HG02981 (cell line): ENCODE measurements around the gene NAA10.

Experiments
- ATAC-seq: cut with Tn5 transposase; IDR thresholded peaks from one replicate; pipeline ENCODE4 v1.9.1; 2021; ENCODE audit warnings: mild to moderate bottlenecking, moderate library complexity; ENCODE audit not compliant: unreplicated experiment

NAA10 gene

DNA sequence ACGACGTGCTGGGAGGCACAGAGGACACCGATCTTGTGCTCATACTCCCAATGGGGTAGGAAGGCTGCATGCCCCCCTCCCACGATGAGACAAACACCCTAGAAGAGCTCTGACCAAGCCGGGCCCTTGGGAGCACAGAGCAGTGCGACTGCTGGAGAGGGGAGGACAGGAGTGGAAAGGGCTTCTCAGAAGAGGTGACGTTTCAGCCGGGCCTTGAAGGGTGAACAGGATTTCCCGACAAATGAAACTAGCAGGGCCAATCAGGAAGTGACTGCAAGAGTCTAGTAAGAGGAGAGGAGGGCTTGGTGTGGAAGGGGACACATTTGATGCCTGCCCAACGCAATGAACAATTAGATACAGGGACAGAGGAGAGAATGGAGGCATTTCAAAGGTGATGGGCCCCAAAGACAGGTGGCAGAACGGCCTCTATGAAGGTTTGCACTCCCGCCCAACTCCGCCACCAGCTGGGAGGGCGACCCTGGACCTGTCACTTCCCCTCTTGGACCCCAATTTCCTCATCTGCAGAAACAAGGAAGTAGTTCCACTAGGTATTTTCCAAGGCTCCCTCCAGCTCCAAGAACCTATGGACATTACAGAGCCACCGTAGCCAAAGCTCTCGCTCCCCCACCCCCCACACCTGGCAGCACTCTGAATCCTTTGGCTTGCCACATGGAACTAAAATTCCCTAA lies 32.8 kb upstream of the NAA10 start:
- ATAC-seq: no peak

DNA sequence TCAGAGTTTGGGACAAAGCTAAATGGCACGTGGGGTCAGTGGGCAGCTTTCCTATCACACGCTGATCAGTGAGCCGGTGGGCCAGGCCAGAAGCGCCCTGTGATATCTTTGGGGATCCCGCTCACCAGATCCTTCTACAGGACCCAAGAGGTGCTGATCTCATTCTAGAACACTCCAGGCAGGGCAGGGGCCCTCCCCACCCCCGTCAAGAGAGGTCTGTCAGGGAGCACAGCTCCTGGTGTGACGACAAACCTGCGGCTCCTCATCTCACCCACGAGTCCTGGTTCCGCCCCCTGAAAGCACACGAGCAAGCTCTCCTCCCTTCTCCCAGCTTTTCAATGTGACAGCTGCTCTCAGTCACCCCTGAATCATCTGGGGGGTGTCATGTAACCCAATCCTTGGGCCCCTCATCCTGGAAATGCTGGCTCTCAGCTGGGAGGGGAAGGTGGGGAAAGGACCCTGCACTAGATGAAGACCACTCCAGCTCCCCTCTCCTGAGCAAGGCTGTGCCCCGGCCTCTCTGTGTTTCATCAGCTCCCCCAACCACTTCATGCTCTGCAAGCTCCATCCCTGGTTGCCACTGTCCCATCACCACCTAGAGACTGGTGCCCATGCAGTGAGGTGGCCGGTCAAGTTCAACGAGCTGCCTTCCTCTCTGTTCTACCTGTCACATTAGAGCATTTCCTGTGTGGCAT lies 32.2 kb upstream of the NAA10 start:
- no peak for ATAC-seq

DNA sequence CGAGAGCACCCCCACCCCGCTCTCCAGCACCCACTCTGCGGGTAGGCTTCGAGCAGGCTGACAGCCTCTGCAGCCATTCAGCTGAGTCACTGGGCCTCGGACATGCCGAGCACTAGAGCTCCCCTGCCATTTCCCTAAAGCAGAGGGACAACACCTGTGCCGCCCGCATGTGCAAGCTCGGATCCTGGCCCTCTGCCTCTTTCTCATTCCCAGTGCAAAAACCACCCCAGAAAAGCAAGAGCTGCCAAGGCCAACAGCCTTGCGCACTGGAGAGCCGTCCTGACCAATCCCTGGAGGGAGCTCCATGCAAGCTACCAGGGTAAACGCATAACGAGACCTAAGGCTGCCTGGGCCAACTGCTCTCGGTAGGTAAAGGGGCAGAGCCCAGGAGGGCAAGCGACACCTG lies 31.4 kb upstream of the NAA10 start:
- ATAC-seq: no peak

DNA sequence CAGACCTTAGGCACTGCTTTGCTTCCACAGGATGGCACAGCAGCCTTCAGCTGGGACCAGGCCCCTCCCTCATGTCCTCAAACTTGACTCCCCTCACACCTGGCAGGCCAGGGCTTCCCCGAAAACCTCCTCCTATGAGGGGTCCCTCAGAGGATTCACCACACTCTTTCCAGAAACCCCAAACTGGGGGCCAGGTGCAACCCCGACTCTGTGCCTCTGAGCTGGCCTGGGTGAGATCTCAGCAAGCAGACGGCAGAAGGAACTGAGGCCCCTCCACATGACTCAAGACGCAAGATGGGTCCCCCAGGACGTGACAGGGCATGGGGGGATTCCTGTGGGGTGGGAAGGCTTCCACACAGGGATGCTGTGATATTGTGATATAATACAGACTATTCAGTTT lies 30.6 kb upstream of the NAA10 start:
- no peak for ATAC-seq

DNA sequence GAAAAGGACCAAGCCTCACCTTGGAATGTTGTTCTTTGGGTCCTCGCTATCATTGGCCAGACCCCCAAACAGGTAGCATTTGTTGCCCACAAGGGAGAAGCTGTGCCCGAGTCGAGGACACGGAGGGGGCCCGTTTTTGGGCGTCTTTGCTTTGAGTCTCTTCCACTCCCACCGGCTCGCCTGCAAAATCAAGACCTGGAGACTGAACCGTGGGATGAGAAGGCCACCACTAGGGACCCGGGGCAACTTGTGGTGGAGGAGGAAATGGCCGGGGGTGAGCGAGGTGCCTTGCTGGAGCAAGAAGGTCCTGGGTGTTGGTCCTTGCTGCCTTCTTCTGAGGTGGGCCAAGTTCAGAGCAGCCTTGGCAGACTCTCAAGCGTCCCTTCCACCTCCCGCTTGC lies 29.3 kb upstream of the NAA10 start:
- ATAC-seq: no peak

DNA sequence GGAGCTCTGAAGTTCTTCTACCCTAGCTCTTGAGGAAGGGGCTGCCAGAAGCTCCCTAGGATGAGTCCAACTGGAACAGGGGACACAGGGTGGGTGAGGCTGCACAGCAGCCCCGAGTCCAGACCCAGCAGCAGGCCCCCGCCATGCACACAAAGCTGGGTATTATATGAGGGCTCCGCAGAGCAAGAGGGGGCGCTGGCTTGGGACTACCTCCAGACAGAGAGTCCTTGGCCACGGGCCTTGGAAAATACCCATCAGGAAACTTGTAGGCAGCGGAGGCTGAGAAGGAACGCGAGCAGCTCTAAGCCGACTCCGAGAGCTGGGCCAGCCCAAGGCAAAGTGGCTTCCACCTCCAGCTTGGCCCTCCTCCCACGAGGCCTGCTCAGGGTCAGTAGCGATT lies 28.7 kb upstream of the NAA10 start:
- ATAC-seq: no peak

DNA sequence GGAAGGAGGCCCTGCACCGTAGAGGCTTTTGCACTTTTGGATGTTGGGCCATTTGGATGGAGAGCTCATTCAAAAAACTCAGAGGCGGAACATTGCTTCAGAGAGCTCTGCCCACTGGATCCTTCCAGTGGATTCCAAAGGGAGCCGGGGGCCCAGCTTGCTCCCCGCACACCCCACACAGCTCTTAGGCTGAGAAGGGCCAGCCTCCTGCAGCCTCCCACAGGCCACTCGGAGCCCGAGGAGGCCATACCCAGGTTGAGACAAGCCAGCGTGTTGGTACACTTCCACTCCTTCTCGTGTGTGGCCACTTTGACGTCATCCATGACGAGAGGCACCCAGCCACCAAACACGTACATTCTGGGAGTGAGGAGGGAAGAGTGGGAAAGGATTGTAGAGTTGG lies 26.5 kb upstream of the NAA10 start:
- no peak for ATAC-seq

DNA sequence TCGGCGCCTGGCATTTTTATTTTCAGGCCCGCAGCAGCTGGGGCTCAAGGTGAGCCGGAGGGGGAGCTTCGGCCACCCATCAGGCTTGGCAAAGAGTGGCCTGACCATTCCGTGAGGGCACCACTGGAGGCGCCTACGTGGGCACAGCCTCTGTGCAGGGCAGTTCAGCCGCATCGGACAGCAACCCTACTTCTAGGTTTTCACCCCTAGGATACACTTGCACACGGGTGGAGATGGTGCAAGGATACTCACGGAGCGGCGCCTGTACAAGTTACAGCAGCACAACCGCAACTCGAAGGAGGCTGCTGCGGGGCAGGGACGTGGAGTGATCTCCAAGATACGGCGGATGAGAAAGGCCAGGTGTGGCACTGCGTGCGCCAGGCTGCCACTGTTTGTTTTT lies 25.9 kb upstream of the NAA10 start:
- no peak for ATAC-seq

DNA sequence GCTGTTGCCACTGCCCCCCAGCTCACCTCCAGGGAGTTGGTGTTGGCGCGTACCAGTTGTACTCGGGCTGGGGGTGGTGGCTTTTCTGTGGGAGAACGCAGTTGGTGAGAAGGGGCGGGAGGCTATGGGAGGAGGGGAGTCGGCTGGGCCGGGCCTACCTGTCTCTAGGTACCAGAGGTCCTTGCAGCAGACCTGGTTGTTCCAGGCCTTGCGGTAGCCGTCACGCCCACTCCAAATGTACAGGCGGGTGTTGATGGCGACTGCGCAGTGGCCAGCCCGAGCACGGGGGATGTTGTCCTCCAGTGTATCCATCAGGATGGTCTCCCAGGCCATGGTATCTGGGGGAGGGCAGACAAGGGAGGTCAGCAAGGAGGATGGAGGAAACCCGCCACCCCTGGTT lies 25.2 kb upstream of the NAA10 start:
- no peak for ATAC-seq

DNA sequence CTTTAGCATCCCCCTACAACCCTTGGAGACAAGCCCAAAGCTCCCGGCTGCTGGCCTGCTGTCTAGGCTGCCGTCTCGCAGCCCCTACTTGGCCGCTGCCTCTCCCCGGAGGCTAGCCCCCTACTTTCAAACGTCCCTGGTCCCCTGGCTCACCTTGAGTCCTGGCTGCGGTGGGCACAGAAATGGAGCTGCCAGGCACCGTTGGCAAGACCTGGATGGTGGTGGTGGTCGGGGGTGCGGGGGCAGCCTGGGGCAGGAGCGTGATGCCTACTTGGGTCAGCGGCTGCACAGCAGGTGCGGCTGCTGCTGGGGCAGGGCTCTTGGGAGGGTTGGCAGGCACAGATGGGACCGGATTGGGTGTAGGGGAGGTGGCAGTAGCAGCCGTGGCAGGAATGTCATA lies 24.8 kb upstream of the NAA10 start:
- ATAC-seq: no peak

DNA sequence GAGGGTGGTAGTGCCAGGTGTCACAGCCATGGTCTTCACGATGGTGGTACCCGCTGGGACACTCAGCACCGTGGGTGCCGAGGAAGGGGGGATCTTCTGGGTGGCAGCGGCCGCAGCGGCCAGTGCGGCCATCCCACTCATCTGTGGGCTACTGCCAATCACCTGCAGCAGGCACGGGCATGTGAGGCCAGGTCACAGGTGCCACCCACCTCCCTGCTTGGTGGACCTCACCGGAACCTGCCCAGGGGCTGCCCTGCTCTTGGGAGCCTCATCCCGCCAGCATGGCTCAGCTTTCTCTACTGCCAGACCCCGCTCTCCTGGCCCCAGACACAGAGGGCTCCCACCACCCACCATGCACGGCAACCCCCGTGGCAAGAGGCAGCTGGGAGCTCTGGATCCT lies 23.8 kb upstream of the NAA10 start:
- no peak for ATAC-seq

DNA sequence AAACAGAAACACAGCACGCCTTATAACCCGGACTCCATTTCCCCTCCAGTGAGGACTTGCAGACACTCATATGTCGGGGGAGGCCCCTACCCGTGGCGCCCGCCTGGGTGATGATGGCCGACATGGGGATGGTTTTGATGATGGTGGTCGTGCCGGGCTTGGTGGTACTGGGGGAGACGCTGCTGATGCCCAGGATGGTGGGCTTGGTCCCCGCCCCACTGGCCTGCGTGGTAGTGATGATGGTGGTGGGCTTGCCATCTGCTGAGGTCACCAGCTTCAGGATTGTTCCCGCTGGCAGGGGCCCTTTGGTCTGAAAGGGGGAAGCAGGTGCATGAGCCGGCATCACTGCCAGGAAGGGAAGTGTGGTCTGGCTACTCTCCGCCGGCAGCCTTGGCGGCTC lies 22.4 kb upstream of the NAA10 start:
- no peak for ATAC-seq

DNA sequence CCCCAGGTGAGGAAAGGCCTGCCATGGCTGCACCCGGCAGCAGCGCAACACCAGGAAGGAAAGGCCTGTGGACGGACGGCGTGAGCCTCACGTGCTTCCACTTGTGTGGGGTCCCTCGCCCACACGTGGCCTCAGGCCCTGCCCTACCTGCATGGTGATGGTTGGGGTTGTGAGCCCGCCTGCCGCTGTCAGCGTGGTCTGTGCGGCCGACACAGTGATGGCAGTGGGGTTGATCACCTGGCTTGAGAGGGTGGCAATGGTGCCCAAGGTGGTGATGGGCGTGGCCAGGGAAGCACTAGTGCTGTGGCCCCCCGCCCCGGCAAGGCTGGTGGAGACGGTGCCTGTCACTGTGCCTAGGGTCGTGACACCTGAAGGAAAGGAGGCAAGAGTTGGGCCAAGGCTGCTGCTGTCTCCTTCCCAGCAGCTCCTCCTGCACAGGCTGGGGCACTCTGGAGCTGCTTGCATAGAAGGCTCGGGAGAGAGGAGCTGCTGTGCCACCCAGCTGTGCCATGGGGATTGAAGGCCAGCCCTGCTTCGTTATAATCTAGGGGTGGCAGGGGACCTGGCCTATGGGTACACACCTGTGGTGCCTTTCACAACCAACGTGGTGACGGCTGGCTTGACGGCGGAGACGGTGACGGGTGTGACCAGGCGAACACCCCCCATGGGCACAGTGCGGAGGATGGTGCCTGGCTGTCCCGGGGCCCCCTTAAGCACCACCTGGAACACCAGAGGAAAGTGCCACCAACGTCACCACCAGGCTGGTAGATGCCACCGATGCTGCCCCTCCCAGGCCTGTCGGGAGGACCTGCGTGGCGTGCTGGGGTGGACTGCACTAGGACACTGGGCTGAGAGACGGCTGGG lies 21.4 kb upstream of the NAA10 start:
- ATAC-seq: no peak

DNA sequence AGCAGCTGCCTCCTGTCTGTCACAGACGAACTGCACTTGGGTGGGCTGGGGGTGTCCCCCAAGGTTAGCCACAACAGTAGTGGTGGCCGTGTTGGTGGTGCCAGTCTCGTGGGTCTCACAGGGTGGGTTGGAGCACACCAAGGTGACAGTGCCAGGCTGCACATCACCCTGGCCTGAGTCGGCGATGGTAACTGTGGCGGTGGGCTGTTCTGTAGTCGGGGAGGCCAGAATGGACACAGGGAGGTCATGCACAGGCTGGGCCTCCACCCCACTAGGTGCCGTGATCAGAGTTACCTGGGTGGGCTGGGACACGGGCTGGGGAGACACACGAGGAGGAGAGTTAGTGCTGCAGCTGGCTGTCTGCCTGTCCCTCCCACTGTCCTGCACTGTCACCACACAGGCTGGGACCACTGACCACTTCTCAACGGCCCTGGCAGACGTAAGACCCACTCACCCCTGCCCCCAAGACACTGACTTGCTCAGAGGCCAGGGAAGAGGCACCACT lies 20.4 kb upstream of the NAA10 start:
- no peak for ATAC-seq

DNA sequence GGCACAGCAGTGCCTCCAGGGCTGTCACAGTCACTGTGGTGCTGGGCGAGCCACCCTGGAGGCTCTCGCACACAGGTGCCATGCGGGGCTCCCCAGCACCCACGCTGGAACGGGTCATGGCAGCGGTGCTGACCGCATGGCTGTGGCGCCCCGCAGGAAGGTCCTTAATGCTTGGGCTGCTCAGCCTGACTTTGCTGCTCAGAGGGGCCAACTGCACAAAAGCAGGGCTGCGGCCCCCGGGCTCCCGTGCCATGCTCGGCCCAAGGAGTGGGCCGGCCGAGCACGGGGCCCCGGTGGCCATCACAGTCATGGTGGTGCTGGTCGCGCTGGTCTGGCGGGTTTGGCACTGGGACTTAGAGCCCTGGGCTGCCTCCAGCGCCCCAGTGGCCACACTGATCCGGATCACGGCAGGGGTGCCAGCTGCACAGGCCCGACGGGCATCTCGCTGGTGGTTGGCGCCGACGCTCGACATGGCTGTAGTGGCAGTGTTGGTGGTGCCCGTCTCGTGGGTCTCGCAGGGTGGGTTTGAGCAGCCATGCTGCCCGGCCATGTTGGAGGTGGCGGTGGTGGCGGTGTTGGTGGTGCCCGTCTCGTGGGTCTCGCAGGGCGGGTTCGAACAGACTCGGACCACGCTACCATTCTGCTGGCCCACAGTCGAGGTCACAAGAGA lies 19.9 kb upstream of the NAA10 start:
- ATAC-seq: no peak

DNA sequence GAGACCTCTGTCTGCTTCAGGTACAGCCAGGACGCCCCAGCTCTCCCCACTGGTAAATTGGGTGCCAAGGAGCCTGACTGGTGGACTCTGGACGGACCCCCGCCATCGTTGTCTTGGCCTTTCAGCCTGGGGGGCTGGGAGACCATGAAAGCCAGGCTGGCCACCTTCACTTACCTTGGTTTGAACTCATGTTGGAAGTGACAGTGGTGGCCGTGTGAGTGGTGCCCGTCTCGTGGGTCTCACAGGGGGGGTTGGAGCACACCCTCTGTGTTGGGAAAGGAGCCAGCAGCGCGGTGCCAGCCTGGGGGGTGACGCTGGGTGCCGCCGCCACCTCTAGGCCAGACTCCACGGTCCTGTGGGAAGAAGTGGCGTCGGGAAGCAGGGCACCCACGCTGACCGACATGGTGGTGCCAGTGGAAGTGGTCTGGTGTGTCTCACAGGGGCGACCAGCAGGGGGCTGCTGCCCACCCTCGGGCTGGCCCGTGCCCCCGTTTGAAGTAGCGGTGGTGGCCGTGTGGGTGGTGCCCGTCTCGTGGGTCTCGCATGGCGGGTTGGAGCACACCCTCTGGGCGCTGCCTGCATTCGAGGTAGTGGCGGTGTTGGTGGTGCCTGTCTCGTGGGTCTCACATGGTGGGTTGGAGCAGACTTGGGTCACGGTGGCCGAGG lies 19.2 kb upstream of the NAA10 start:
- ATAC-seq: no peak

DNA sequence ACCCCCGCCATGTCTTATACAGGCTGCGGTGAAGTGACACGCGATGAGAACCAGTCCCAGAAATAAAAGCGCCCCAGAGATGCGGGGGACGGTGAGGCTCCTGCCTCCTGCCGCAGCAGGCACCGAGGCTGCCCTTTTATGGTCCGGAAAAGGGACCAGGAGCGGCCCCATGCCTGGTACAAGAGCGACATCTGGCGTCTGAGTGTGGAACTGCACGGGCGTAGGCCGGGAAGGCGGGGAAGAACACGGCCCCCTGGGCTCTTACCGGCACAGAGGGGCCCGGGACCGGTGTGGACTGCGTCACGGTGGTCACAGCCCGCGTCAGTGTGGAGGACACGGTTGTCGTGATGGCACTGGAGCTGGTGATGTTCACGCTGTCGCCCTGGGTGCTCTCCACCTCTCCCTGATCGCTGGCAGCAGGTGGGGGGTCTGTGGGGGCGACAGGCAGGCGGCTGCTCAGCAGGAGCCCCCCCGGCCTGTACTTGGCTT lies 18.5 kb upstream of the NAA10 start:
- ATAC-seq: no peak

DNA sequence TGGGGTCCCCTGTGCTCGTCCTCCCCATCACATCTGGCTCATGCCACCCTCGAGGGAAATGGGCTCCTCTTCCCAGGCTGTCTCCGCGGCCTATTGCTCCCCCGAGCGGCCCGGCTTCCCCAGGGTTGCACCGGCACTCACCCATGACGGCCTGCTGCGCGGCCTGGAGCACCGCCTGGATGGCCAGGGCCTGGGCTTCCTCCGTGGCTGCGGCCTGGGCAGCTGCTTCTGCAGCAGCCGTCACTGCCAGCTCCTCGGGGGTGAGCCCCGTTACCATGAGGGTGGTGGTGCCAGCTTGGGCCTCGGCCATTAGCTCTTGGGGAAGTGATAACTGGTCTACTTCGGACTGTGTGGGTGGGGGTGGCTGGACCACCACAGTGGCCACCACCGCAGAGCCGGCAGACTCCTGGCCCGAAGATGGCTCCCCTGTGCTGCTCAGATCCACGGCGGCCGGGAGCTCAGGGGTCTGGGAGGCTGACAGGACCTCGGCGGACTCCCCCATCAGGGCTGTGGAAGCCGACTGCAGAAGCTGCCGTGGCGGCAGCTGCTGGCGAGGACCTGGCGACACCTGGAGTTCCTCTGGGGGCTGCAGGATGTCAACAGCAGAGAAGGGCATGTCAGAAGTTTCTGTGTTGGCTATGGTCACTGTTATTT lies 17.7 kb upstream of the NAA10 start:
- no peak for ATAC-seq

DNA sequence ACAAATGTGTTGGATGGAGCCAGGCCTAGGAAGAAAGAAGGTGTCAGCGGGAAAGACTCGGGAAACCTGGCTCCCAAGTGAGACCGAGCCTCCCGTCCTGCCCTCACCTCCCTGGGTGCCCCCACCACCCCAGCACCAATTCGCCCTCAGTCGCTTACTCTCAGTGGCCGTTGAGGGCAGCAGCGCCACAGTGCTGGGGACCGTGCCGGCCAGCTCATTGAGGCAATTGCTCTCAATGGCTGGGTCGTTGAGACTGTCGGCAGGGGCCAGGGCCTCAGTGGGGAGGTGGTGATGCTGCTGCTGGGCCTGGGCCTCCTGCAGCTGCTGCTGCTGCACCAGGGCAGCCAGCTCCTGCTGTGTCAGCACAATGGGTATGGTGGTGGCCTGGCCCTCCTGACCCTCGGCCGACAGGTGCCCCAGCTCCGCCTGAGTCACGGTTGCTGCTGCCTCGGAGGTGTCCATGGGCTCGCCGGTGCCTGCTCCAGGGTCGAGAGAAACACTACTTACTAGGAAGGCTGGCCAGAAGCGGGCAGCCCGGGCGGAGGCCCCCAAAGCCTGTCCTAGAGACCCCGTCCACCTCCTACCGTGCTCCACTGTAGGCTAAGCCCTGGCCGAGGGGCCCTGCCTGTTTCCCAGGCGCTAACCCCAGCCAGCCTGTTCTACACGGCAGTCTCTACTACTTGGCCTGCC lies 17.0 kb upstream of the NAA10 start:
- no peak for ATAC-seq
